ENCODE measurements around the gene EPHA10.
"Not testable (repeated sequence)": the region's sequence is repeated elsewhere in the genome, so short reads cannot be mapped to it uniquely, and the experiment has no call there.

EPHA10 gene

DNA sequence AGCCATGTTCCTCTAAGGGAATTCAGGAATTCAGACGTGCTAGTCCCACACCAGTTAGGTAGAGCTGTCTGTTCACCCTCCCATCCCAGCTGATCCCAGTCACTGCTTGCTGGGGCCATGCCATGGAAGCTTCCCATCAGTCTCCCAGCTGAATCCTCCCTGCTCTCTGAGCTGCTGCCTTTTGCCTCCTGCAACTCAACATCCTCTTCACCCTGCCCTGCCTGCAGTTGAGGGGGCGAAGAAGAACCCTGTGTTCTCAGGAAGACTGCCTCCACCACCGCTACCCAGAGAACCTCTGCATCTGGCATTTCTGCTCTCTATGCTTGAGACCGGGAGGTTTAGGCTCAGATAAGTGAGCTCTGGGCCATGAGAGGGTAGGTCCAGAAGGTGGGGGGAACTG is 56.4 kb downstream of the EPHA10 start:
- no peak for DNase-seq

DNA sequence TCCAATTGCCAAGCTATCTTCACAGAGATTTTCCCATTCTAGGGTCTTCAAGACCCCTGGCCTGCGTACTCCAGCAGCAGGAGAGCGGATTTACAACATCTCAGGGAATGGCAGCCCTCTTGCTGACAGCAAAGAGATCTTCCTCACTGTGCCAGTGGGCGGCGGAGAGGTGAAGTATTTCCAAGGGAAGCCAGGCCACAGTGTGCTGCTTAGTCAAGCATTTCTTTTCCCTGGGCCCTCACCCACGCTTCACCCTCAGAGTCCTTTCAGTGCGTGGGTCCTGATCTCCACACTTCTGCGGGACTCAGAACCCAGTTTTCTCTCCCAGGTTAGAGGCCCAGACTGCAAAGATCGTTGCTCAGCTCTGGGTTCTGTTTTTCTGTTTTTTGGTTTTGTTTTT is 59.5 kb downstream of the EPHA10 start:
- DNase-seq, result no peak

DNA sequence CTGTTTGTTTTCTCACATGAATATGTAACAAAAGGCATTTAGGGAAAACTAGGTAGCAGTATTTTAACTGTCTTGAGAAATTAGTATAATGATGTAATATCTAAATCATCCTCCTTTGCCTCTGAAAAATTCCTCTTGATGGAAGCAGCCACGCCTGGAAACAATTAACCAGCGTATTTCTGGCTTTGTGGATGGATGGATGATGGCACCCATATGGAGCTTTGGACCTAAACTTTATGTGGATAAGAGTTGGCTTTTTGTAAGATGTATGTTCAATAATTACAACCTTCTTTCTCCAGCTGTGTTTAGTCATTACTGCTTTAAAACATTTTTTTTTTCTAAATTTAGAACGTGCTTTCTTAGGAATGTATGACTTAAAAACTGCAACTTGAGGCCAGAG is 60.0 kb downstream of the EPHA10 start:
- no peak for DNase-seq

DNA sequence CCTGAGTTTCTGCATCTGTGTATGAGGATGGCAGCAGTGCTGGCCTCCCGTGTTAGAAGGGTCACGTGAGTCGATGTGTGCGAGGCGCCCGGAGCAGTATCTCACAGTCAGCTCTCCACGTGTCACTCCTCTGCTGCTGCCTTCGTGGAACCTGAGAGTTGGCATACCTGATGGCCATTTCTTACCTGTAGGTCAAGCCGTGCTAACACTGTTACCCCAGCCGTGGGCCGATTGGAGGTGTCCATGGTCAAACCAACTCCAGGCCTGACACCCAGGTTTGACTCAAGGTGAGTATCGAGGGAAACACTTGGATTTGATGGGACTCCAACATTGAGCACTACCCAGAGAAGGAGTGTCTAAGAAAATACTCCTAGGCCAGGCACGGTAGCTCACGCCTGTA is 61.9 kb downstream of the EPHA10 start:
- DNase-seq, result no peak

DNA sequence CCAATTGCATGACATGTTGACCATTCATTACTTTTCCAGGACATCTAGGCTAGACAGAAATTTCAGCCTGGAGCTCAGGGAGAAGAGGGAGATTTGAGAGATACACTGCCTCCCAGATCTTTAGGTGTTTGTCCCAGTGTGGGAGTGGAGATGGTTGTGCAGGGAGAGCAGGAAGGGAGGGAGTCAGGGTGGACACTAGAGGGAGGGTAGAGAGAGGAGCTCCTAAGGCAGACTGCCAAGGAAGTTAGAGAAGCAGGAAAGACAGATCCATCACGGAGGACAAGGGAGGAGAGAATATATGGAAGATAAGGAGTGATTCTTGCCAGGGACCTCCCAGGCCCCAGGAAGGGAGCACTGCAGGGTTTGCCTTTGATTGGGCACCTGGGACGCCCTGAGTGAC is 63.9 kb downstream of the EPHA10 start:
- no peak for DNase-seq

DNA sequence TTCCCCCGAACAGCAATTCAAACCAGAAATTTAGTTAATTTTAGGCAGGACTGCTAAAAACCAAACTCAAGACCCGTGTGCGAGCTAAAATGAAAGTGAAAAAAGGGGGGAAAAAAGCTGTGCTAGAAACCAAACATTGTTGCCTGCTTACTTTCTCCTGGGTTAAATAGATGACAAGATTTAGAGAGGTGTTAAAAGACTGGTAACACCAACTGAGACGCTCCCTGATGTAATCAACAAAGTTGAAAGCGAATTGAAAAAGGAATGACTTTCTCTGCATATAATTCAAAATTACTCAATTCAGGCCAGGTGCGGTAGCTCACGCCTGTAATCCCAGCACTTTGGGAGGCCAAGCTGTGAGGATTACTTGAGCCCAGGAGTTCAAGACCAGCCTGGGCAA is 65.8 kb downstream of the EPHA10 start:
- no peak for DNase-seq

DNA sequence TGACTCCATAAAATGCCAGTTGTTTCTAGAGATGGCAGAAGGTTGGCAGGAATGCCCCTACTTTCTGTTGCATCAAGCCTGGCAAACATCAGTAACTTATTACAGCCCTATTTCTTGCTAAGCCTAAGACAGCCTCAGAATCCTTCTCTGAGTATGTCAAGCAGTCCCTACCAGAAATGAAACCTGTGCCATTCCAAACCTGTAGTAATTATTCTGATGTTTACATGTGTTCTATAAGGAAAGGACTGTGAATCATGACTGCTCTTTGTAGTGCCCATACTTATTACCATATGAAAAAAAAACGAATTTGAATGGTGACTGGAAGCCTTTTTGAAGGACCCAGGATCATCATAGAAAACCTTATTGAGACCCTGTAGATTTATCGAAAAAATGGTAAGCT is 67.2 kb downstream of the EPHA10 start:
- no peak for DNase-seq

DNA sequence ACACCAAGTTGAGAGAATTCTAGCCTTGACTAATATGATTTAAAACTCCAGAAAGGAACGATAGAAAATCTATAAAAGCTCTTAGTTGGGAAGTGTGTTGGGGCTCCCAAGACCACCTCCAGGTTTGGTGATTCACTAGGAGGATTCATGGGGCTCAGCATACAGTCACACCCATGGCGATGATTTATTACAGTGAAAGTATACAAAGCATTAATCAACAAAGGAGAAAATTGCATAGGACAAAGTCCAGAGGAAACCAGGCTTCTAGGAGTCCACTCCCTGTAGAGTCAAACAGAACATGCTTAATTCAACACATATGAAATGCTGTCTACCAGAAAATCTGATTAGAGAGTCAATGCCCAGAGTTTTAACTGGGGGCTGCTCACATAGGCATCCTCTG is 67.8 kb downstream of the EPHA10 start:
- no peak for DNase-seq

DNA sequence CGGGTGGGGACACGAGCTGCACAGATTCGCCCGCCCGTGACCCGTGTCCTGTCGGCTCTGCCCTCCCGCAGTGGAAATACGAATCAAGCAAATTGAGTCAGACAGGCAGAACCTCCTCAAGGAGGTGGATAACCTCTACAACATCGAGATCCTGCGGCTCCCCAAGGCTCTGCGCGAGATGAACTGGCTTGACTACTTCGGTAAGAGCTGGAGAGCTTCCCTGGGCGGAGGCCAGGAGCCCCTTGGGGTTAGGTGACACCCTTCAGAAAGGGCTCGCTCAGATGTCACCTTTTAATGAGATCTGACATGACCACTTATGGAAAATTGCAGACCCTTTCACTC is 72.1 kb downstream of the EPHA10 start:
- DNase-seq, result peak; percentile 43

DNA sequence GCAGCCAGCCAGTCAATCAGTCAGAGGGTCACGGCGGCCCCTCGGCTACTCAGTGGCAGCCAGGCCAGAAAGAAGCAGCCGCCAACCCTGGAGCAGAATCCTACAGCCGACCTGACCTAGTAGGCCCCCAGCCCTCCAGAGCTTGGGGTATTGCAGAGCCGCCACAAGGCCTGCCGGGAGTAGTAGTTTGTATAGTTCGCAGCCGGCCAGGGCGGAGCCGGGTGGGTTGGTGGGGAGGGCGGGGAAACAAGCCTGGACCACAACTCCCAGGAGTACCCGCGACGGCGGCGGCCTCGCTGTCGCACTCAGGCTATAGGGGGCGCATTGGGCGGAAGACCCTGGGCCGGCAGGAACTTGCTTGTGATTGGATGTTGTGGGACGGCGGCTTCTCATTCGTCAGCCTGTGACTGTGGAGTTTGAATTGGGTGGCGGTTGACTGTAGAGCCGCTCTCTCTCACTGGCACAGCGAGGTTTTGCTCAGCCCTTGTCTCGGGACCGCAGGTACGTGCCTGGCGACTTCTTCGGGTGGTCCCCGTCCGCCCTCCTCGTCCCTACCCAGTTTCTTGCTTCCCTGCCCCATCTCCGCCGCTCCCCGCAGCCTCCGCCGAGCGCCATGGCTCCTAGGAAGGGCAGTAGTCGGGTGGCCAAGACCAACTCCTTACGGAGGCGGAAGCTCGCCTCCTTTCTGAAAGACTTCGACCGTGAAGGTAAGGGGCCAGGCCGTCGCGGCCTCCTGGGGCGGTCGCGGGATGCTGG is 72.7 kb downstream of the EPHA10 start, which contains the start of gene CDCA8:
TSS of gene CDCA8 (plus strand) at position 439 of the 756 bp plus-strand sequence. CDS start at position 614, 175 bp downstream.
- peak; percentile 96 for DNase-seq

DNA sequence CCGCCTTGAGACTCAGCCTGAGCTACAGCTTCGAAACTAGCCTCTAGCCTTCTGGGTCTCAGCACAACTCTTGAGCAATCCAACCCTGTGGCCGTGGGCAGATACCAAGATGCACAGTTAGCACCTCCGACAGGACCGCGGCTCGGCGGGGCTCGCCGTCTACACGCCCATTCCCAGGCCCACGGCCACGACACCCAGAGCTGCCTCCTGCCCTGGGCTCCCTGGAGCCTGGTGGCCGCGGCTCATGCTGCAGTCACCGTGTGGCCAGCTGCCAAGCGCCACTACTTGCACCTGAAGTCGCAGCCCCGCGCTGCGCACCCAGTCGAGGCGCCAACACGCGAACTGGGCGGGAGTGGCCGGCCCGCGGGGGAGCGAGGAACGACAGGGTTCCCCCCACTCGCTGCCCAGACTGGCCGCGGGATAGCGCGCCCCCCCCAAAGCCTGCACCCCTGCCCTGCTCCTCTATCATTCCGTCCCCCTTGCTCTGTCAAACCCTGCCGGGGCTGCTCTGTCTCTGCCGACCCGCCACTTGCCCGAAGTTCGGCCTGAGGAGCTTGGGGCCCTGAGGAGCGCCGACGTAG is 73.3 kb downstream of the EPHA10 start:
- no peak for DNase-seq

DNA sequence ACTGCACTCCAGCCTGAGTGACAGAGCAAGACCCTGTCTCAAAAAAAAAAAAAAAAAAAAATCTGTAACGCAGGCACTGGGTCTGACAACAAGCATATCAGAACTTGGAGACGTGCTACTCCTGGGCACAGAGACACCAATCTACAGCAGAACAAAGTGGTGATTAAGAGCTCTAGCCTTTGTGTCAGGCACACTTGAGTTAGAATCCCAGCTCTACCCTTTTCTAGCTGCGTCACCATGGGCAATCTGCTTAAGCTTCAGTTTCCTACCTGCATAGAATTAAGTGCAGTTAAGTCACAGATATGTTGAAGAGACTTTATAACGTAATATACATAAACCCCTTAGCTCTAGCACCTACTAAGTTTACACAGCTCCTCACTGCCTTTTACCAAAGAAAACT is 76.0 kb downstream of the EPHA10 start:
- no peak for DNase-seq

DNA sequence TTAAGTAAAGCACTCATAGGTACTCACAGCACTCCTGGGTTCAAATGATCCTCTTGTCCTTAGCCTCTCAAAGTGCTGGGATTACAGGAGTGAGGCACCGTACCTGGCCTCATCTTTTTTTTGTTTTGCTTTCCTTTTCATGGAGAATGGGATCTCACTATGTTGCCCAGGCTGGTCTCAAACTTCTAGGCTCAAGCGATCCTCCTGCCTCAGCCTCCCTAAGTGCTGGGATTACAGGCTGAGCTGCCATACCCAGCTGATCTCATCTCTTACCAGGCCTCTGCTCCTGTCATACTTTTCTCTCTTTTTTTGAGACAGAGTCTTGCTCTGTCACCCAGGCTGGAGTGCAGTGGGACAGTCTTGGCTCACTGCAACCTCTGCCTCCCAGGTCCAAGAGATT is 77.2 kb downstream of the EPHA10 start:
- DNase-seq, result not testable (repeated sequence)

DNA sequence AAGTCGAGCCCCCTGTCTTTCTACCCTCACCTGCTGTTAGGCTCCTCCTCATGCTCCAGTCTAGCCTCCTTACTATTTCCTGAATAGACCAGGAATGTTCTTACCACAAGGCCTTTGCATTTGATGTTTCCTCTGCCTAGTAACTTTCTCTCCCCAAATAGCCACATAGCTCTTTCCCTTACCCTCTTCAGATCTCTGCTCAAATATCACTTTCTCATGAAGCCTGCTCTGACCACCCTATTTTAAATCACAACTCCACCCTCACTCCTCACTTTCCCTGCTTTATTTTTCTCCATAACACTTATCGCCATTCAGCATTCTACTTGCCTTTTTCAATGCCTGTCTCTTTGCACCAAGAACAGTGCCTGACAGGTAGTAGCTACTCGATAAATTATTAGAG is 79.2 kb downstream of the EPHA10 start:
- DNase-seq, result no peak

DNA sequence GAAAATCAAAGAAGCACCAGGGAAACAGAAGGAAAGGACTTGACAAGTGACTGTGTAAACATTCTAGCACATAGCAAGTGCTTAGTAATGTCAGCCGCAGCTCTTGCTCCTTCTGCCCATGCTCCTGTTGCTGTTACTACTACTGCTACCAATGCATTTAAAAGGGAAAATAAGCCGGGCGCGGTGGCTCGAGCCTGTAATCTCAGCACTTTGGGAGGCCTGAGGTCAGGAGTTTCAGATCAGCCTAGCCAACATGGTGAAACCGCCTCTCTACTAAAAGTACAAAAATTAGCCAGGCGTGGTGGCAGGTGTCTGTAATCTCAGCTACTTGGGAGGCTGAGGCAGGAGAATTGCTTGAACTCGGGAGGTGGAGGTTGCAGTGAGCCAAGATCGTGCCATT is 80.7 kb downstream of the EPHA10 start:
- not testable (repeated sequence) for DNase-seq

DNA sequence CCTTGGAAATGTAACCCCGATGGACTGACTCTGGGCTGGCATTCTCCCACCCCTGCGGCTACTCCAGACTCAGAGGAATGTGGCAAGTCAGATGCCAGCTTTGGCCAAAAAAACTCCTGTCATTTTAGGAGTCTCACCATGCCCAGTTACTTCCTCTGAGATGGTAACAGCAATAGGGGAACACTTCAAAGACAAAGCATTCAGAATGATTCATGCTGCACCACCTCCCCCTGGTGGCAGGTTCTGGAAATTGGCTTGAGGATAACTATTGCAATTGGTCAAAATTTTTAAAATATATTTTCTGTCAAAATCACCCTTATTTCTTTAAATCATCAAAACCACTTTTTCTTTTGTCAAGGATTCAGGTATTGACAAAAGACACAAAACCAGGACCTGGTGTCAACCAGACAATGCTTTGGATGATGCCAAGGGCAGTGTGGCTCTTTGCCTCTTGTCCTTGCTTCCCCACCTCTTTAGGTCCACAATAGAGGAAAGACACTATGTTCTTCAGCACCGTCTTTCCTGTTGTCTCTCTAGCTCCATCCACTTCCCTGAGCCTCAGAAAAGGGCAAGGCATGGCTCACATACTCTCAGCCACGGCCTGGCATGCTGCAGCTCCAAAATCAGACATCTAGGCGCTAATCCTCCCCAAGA is 82.5 kb downstream of the EPHA10 start:
- peak; percentile 50 for DNase-seq

DNA sequence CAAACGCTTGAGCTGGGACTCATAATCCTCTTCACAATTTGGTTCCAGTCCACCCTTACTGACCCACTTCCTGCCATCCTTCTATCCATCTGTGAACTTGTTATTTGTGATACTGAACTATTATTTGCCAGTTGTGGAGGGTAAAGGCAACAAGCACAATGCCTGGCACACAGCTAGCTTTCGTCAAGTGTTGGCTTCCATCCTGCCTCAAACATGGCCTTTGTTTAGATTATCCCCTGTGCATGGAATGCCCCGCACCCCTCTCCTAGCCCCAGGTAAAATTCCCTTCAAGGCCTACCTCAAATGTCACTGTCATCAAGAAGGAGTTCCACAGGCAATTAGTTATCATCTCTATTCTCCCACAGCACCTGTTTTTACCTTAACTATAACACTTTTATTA is 84.0 kb downstream of the EPHA10 start:
- no peak for DNase-seq

DNA sequence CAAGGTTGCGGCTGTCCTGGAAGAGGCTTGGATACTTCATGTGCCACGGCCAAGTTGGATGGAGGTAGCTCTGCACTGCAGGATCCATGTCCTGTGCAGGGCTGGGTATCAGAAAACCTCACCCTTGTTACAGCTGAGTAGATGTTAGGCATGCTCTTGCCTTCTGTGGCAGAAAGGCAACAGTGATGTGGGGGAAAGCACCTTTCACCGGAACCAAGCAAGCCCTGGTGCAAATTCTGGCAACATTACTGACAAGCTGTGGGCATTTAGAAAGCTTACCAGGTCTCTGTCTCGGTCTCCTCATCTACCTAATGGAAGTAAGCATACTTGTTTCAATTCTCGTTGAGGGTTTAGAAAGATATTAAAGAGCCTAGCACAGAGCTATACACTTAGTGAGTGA is 87.1 kb downstream of the EPHA10 start:
- no peak for DNase-seq

DNA sequence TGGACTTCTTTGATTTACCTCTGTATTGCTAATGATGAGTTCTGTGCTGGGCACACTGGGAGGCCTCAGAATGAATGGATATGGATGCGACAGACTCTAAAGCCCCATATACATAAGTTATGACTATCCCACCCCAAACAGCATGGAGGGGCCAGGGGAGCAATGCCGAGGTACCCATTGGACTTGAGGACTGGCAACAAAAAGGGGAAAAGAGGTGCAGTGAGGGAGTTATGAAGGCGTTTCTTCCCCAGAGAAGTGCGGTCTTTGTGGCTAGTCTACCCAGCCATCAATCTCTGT is 87.8 kb downstream of the EPHA10 start:
- no peak for DNase-seq

DNA sequence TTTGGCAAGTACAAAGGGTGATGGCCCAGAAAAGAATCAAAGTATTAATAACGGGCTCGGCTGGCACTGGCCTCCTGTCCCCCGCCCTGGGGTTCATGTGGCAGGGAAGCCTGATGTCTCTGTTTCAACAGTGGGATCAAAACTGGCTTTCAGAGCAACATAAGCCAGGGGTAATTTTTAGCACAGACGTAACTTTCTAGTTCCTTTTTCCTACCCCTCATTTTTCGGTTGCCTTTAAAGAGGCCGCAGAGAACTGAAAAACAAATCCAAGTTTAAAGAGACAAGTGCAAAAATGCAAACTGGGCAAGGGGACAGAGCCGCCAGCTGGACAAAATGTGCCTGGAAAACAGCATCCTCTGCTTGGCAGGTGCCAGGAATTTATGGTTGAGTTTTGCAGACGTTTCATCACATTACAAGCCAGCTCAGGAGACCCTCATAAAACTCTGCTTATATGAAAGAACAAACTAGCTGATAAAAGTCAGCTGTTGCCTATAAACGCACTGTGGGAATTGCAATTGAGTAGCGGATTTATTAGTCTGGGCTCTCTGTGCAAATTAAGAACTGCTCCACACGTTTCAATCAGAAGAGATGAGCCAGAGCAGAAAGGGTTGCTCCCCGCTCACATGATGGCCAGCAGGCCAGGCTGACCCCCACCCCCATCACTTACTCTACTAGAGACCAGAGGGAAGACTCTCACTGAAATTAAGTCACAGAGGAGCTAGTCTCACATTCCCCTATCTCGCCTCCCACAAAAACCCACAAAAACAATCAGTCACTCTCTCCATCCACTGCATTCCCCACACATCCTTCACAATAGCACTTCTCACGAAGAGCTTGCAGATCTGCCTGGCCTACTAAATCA is 88.4 kb downstream of the EPHA10 start:
- DNase-seq, result no peak

DNA sequence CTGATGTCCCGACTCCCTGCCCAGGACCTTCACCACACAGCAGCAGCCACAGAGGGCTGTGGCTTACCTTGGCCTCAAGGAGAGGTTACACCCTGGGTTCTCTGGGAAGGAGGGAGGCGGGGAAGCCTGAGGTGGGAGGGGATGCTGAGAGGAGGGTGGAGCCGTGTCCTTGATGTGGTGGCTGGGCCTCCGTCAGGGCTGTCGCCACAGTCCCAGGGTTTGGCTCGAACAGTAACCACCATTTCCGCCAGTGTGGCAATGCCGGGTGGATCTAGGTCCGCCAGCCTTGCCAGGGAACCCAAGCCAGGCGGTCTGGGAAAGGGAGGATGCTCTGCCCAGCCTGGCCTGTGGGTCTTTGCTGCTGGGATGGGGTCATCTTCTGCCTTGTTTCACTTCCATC is 91.0 kb downstream of the EPHA10 start:
- DNase-seq, result no peak

DNA sequence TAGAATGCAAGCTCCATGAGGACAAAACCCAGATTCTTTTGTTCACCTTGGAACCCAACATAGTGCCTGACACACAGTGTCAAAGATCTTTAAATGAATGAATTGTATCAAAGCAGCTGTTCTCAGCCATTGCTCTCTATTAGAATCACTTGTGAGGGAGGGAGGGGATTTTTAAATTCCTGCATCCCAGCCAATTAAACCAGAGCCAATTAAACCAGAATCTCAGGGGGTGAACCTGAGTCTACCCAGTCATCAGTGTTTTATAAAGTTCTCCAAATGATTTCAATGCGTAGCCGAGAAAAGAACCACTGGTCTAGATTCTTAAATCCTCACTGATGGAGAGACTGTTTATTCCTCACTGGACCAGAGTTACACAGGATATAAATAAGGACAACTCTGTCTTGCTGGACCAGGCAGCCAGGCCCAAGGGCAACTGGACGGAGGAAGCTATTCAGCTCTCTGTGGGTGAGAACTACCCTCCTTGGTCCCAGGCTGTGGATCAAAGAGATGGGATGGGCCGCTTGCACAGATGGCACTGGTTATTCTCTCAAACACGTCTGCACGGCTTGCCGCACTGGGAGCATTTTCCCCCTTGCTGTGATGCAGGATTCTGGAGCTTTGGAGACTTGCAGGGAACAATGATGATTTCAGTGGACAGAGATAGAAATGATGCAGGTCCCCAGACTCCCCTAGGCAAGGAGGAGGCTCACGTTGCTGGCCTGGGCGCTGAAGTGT is 92.6 kb downstream of the EPHA10 start:
- DNase-seq, result no peak

DNA sequence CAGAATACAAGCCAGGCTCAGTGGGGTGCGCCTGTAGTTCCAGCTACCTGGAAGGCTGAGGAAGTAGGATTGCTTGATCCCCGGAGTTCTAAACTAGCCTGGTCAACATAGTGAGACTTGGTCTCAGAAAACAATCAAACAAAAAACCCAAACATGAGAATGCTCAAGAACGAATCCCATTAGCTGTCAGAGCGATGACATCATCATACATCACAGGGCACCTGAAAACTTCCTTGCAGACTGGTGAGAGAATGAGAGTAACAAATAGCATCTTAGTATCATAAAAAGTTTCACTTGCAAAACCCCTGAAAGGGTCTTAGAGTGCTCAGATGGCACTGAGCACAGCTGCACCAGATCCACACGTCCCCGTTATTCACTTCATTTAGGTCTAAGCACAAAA is 93.7 kb downstream of the EPHA10 start:
- DNase-seq, result no peak
